Putamen (tissue), 1 donor: Measurements from ENCODE around the gene SLC25A26.
A peak's percentile ranks its signal among the peaks of the same experiment; 100 is the strongest.

ENCODE experiments used
- DNase-seq: peaks from one replicate; pipeline ENCODE4 v3.0.0-alpha.2; 2016; ENCODE audit warnings: low spot score

SLC25A26 gene

DNA sequence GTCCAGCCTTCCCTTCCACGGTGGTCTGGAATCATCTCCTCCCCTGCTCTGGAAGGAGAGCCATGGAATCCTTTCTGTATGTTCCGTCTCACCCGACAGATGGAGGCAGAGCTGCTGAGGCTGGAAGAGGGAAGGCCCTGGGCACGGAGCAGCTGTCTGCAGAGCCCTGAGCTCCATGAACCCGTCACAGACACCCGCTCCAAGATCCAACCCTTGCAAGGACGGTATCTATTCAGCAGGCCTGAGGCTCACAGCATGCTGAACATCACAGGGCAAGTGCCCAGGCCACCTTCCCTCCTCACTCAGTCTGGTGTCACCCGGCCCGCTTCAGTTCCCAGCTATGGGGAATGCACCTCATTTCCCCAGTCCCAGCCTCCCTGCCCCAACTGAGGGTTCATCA, 176.1 kb downstream of the SLC25A26 start:
- no peak for DNase-seq

GRCh38 chr3:66397745-66398144, 176.9 kb downstream of the SLC25A26 start:
- DNase-seq, result no peak

DNA sequence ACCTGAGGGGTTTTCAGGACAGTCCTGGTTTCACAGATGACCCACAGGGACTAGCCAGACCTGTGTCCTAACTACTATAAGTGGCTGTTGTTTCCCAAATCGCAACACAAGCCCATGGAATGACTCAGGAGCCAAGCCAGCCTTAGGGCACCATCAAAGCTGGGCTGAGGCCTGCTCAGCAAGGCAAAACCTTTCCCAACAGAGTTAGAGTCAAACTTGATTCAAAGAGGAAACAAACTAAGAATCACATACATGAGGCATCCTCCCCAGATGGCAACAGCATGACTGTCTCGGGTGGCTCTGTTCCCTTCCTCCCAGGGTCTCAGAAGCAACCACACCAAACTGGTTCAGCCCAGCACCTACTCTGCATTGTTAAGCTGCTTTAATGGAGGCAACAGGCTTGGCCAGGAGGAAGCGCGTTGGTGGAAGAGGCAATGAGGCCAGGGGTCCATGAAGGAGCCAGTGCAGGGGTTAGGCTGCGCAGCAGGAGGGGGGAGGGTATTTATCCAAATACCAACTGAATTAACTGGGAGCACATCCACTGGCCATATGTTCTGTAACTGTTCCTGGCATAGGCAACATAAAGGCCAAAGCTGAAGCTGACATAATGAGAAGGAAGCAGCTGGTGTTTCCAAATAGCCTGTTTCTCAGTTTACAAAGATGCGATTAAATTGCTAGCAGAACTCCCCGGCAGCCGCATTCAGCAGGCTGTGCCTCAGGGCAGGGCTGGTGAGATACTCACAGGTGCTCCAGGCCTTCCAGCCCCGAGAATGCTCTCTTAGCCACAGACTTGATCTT, 177.6 kb downstream of the SLC25A26 start:
- no peak for DNase-seq

GRCh38 chr3:66399529-66400232, 178.9 kb downstream of the SLC25A26 start:
- no peak for DNase-seq

- no peak for DNase-seq
Observed at GRCh38 chr3:66400411-66401156, 179.8 kb downstream of the SLC25A26 start.

- no peak for DNase-seq
Observed at GRCh38 chr3:66401157-66401550, 180.4 kb downstream of the SLC25A26 start.

DNA sequence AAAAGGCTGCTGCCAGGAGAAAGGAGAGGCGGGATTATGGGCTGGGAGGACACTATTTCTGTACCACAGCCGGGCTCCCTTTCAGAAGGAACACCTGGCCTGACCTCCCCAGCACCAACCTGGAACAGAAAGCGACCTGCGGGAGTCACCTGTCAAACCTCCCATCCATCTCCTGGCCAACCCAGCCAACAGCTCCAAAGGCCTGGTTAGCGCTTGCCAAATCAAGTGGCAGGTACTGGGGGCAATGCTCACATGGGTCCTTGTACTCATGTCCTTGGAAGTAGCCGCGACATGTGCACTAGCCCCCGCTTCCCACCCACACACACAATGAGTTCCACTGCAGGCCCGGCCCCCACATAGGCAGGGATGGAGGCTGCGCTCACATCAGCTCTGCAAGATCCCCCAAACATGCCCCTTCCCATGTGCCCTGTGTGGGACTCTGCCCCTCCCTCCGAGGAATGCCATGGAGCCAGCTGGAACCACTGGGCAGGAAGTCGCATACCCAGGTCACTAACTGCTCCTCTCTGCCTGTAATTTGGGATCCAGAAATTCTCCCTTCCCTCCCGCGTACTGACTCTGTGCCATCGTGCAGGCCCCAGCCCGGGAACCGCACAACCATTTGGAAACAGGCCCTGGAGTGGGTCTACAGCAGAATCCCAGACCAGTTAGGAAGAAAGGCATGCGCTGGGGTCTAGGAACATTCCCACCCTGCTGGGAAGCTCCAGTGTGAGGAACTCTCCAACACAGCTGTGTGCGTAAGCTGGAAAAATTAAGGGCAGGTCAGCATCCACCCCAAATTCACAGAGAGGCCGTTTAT, 181.1 kb downstream of the SLC25A26 start:
- no peak for DNase-seq

DNA sequence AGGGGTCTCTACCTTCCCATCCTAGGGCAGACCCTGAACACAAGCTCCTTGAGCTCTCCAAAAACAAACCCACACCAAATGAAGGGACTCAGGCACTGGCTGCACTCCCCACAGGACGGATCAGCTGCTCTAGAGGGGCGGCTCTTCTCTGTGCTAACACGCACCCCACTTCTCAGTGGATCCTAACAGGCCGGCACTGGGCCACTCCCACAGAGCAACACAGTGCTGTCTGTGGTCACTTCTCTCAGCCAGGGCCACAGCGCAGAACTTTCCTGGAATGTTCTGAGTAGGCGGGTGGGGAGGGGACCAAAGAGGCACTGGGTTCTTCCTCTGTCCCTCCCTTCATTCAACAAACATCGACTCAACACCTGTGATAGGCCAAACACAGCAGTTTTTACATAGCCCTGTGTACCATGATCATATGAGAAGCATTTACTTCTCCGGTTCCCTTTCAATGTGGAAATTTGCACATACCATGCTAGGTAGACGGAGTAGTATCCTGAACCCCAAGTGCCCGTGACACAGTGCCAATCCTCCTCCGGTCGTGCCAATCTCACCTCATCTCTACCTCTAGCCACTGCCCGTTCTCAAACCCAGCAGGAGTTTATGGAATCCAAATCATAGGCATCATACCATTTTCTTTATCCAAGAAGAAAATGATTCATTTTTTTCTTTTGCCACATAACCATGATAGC, 181.9 kb downstream of the SLC25A26 start:
- no peak for DNase-seq

- DNase-seq, result no peak
Observed at GRCh38 chr3:66403323-66403990, 182.7 kb downstream of the SLC25A26 start.

DNA sequence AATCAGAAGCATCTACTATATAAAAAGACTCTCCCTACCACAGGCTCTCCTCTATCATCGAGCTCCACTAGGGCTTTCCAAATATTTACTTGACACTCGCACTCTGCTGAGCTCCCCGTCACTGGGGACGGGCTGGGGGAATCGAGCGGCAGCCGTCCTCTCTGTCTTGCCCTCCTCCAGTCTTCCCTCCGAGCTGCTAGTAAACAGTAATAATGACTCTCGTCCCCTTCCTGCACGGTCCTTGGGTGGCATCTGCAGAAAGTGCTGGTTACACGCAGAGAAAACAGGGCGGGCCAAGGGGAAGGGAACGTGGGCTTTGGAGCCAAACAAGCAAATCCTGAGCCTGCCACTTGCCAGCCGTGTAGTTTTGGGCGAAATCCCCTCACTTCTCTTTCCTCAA, 183.4 kb downstream of the SLC25A26 start:
- DNase-seq, result no peak

DNA sequence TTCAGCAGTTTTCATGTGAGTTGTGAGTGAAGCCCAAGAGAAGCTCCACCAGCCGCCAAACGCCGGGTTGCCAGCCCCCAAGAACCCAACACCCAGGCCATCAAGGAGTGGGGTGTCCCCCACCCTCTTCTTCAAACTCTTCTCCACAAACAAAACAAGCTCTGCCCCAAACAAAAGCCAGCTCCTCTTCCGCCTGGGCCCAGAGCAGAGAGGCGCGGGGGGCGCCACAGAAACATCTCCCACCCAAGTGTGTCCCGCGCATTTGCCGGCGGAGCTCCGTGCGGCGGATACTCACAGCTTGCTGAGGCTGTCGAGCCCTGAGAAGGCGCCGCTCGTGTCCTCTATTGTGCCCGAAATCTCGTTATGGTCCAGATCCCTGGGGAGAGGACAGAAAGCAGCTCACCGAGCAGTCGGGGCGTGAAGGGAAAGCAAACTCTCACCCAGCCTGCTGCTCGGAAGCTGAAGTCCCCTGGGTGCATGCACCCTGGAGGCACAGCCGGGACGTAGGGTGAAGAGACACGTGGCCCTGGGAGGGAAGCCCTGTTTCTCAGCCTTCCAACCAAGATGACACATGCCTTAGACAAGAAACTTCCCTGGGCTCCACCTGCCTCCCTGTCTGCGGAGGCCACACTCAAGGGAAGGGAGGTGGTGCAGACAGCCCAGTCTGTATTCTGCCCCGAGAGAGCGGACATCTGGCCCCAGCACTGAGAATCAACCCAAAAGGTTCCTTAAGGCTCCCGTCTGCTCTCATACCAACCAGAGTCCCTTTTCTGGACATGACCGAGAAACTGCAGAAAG, 184.3 kb downstream of the SLC25A26 start:
- no peak for DNase-seq

- peak; percentile 79 for DNase-seq
Observed at GRCh38 chr3:66405701-66406091, 184.9 kb downstream of the SLC25A26 start.

GRCh38 chr3:66406163-66406562, 185.4 kb downstream of the SLC25A26 start:
- peak; percentile 74 for DNase-seq

DNA sequence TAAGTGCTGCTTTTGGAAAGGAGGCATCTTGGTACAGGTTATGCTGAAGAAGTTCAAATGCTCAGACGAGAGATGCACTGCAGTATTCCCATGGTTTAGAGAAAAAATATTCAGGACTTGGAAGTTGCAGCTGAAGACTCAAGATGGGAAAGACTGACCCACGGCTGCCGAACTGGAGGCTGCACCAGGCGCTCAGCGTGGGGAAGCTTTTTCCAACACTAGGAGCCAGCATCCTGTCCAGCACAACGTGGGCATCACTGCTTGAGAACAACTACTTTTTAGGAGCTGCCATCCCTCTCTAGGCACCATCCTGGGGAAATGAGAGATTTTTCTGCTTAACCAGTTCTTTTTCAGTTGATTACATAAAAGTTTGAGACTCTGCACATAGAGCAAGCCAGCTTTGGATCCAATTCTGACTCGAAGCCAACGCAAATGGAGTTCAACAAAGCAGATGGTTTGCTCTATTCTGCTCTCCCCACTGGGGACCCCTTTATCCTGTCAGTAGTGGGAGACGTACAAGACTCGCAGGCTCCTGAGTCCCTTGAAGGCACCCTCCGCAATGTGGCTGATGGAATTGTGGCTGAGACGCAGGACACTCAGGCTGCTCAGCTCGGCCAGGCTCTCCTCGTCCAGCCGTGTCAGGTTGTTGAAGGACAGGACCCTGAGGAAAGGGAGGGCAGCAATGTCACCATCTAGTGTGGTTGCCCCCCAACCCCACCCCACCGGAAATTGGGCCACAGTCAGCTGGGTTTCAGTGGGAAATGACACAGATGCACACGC, 186.2 kb downstream of the SLC25A26 start:
- DNase-seq, result no peak

DNA sequence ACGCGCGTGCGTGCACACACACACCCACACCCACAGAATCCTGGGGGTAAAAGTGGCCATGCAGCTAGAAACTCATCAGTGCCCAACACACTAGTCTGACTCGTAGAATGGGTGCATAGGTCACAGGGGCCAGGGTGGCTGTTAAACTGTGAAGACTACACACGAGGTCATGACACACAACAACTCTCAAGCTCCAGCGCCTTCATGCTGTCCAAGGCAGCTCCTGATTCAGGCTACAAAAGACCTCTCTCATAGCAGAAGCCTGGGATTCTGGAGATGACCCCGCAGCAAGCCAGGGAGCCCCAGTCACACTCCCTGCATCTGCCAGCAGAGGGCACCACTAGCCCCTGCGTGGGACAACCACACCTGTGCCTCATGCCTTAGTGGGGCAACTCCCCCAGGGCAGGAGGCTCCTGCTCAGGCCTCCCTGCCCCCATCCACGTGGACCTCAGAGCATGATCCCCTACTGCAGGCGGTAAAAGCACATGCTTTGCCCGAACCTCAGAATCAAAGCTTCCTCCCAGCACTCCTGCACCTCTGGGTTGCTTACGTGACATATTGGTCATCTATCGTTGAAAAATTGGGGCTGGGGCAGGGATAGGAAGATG, 186.9 kb downstream of the SLC25A26 start:
- DNase-seq, result peak; percentile 58

GRCh38 chr3:66409771-66410754, 189.3 kb downstream of the SLC25A26 start:
- no peak for DNase-seq

DNA sequence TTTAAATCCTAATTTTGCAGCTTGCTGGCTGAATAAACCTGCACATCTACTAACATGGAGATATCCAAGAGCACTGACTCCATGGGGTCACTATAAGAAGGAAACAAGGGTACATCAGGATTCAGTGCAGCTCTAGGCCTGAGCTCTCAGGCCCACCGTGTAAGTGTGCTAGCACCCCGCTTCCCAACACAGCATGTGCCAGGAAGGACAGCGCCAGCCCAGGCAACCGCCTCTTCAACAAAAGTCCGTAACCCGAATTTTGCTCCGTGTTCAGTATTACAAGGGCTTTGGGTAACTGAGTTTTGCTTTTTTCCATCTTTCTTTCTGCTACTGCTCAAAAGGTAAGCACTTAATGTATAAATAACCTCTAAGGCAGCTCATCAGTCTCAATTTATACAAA, 190.2 kb downstream of the SLC25A26 start:
- no peak for DNase-seq
